HG02678 (cell line): ENCODE measurements around the gene TTC9B.
"Not testable (repeated sequence)": the region's sequence is repeated elsewhere in the genome, so short reads cannot be mapped to it uniquely, and the experiment has no call there.

Experiments
- ATAC-seq: cut with Tn5 transposase; IDR thresholded peaks from one replicate; pipeline ENCODE4 v1.9.1; 2021; ENCODE audit warnings: mild to moderate bottlenecking, moderate library complexity; ENCODE audit not compliant: unreplicated experiment

TTC9B gene

DNA sequence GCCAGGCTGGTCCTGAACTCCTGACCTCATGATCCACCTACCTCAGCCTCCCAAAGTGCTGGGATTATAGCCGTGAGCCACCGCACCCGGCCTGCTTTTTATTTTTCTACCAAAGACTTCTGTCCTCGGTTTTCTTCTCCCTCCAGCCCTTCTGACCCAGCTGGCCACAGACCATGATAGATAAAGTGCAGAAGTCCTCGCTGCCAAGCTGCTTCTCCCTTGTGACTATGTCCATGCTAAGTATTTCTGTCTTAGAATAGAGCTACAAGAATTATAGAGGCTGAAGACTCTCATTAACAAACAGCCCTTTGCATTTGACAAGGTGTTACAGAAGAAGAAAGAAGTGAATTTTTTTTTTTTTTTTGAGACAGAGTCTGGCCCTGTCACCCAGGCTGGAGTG is 42.4 kb downstream of the TTC9B start:
- no peak for ATAC-seq

DNA sequence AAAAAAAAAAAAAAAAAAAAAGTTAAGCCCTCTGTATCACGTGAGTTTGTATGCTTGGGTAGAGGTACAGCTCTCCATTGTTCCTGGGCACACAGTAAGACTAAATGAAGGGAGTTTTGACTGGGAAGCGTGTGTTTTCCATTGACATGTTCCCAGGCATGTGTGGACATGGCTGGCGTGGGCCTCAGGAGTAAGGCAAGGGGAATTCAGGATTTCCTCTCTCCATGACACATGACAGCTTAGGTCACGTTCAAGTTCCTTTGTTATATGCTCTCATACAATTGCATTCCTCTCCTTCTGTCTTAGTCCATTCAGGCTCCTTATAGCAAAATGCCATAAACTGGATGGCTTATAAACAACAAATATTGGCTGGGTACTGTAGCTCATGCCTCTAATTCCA is 44.1 kb downstream of the TTC9B start:
- ATAC-seq: no peak

GRCh38 chr19:40171293-40171692 is 46.9 kb downstream of the TTC9B start:
- ATAC-seq: not testable (repeated sequence)

GRCh38 chr19:40170303-40170989 is 47.7 kb downstream of the TTC9B start:
- ATAC-seq: not testable (repeated sequence)

DNA sequence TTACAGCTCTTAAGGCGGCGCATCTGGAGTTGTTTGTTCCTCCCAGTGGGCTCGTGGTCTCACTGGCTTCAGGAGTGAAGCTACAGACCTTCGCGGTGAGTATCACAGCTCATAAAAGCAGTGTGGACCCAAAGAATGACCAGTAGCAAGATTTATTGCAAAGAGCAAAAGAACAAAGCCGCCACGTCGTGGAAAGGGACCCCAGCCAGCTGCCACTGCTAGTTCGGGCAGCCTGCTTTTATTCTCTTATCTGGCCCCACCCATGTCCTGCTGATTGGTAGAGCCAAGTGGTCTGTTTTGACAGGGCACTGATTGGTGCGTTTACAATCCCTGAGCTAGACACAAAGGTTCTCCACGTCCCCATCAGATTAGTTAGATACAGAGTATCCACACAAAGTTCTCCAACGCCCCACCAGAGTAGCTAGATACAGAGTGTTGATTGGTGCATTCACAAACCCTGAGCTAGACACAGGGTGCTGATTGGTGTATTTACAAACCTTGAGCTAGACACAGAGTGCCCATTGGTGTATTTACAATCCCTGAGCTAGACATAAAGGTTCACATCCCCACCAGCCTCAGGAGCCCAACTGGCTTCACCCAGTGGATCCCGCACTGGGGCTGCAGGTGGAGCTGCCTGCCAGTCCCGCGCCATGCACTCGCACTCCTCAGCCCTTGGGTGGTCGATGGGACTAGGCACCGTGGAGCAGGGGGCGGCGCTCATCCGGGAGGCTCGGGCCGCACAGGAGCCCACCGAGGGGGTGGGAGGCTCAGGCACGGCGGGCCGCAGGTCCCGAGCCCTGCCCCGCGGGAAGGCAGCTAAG is 48.5 kb downstream of the TTC9B start:
- ATAC-seq: not testable (repeated sequence)
